Hippocampal formation (tissue), 2 donors: ENCODE results near the gene PTPRG.

Source experiments
- DNase-seq, 2 donors: peaks; one replicate each; lab custom pipeline; 2025; lab: John Stamatoyannopoulos, UW

Gene PTPRG

GRCh38 chr3:61618231-61618630 is 56.9 kb downstream of the PTPRG start:
- DNase-seq, result no peak

- DNase-seq, result no peak
Observed at GRCh38 chr3:61618871-61619270, 57.5 kb downstream of the PTPRG start.

DNA sequence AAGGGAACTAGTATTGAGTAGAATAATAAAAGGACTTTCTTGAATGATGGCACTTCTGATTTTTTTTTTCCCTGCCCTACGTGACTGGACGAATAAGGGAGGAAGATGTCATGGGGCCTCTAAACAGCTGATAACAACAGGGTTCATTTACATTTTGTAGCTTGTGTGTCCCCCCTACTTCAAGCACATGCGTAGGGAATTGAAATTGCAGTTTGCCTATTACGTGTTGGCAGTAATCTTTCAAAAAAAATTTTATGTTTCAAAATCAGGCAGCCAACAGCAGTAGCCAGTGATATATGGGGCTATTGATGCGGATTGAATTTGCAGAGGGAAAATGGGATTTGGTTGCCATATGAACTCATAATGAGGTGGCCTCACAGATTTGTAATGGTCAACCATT is 58.7 kb downstream of the PTPRG start:
- no peak for DNase-seq

GRCh38 chr3:61624300-61624699 is 62.9 kb downstream of the PTPRG start:
- no peak for DNase-seq

- no peak for DNase-seq
Observed at GRCh38 chr3:61625429-61625828, 64.1 kb downstream of the PTPRG start.

GRCh38 chr3:61626484-61626883 is 65.1 kb downstream of the PTPRG start:
- no peak for DNase-seq

- DNase-seq, result no peak
Observed at GRCh38 chr3:61627768-61628185, 66.4 kb downstream of the PTPRG start.

GRCh38 chr3:61628636-61629035 is 67.3 kb downstream of the PTPRG start:
- no peak for DNase-seq

GRCh38 chr3:61629442-61629841 is 68.1 kb downstream of the PTPRG start:
- no peak for DNase-seq

- no peak for DNase-seq
Observed at GRCh38 chr3:61631108-61631769, 69.9 kb downstream of the PTPRG start.

GRCh38 chr3:61632568-61633175 is 71.3 kb downstream of the PTPRG start:
- DNase-seq, result no peak

GRCh38 chr3:61634678-61635077 is 73.3 kb downstream of the PTPRG start:
- no peak for DNase-seq

DNA sequence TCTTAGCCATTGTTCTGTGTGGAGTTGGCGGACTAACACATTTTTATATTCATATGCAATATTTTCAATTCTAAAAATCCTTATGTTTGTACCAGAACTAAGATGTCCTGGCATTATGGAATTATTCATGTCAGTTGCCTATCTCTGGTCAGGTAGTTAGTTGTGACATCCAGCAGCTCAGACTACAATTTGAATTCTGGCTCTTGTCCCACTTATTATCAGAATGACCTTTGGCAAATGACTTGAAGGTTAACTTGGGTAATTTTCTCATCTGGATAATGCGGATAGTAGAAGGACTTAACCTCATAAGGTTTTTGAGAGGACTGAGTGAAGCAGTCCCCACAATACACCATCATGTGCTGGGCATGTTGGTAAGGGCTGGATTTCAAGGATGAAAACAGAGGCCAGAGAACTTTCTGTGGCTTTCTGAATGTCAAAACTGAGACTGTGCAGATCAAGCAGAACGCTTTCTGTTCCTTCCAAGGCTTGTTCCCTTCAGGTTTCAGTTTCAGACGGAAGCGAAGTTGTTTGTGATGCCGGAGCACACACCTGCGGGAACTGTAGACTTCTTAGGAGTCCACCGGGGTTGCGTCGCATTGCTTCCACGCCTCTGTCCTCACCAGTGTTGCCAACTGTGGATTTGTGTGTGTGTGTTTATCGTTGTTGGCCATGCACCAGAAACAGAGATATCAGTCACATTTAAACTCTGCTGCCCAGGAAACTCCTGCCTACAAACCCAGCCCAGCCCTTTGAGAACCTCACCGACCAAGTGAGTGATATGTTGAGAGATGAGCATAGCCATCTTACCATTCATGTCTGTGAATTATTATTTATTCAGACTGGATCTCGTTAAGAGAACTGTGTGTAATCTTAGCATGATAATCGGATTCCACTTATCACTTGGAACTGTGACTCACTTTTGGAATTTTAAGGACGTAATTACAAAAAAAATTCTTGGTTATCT is 76.0 kb downstream of the PTPRG start:
- no peak for DNase-seq

GRCh38 chr3:61638741-61639140 is 77.4 kb downstream of the PTPRG start:
- no peak for DNase-seq

- DNase-seq, result no peak
Observed at GRCh38 chr3:61639991-61640390, 78.6 kb downstream of the PTPRG start.

GRCh38 chr3:61645148-61645547 is 83.8 kb downstream of the PTPRG start:
- no peak for DNase-seq

DNA sequence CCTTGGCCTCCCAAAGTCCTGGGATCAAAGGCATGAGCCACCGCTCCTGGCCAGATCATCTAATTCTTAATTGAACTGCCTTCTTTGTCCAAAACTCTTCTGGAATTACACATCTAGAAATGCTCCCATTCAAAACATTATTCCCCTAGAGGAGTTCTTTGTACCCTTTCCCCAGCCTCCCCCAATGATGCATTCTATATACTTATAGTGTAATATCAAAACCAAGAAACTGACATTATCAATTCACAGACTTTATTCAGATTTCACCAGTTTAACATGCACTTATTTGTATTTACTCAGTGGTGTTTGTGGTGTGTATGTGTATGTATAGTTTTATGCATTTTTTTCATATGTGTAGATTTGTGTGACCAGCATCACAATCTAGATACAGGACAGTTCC is 85.0 kb downstream of the PTPRG start:
- DNase-seq, result no peak

- no peak for DNase-seq
Observed at GRCh38 chr3:61646851-61647525, 85.6 kb downstream of the PTPRG start.

DNA sequence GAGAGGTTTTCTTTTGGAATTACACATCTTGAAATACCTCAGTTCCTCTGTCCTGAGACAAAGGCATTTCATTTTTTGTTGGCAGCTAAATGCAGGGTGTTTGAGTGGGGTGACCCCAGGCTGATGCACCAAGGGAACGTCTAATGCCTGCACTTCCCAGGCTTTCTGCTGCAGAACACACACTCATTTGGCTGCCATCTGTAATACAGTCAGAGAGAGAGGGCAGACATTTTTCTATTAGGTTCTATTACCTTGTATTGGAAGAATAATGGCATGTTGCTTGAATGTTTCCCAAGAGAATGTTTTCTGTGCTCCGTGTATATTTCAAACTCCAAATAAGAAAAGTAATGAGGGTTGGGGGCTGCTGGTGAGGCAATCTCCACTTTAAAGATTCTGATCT is 87.1 kb downstream of the PTPRG start:
- DNase-seq, result no peak

DNA sequence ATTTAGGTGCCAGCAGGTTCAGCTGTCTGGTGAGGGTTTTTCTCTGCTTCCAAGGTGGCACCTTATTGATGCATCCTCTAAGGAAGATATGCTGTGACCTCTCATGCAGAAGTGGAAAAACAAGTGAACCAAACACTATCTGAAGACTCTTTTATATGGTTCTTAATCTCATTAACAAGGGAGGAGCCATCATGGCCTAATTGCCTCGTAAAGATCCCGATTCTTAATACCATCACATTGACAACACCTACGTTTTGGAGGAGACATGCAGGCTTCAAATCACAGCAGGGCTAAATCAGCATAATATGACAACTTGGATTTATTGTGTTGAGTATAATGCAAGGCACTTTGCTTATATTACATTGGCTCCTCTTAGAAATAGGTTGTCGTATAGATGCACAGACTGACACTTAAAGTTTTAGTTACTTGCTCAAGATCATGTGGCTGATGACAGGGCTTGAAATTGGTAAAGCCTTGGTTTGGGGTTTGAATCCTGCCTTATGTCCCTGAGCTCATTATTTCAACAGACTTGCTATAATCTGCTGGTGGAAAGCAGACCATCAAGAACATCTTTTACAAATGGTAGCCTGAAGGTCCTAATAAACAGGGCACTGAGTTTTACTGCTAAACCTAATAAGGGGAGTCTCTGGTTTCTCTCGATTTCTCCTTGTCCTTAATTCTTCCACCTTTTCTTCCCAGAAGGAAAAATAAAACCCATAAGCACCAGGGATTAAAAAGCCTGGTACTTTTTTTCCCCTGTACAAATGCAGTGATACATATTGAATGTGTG is 88.2 kb downstream of the PTPRG start:
- DNase-seq, result no peak

DNA sequence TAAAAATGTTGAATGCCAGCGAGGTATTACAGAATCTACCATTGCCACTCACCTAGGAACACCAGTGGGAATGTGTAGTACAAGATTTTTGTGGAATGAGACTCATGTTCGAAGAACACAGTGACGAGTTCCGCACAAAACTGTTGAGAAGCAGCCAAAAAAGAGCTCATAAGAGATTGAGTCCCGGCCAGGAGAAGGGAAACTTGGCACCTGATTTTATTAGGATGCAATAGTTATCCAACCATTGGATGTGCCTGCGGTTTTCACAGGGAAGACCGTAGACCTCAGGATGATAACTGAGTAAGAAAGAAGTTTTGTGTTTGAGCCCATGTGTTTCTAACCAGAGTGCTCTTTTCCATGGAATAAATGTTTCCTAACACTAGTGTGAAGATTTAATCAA is 88.9 kb downstream of the PTPRG start:
- DNase-seq, result no peak
